GM12878 (cell line): Measurements from ENCODE around the gene DTWD2. TPM values are rescaled to one million over a fixed set of nuclear protein-coding genes. Genes with fewer than 3 reads are reported as not detected.

Experiments used
- ATAC-seq: fragments of 200-7000 bp; cut with Tn5 transposase; 3 replicates; pipeline ENCODE4 v1.9.1; 2020; ENCODE audit warnings: mild to moderate bottlenecking, moderate library complexity
- BruUV-seq: library from RNA; stranded (reverse); fragments of 400-500 nt; replicated peaks from 2 replicates; lab custom pipeline; 2021; lab: Mats Ljungman, UMichigan
- CTCF ChIA-PET: fragments of 300-600 bp; sonication (Branson Sonifier 250); formaldehyde crosslinking; extraction: SDS; loops from one replicate; lab custom pipeline; 2021; ENCODE audit warnings: inconsistent platforms; lab: Yijun Ruan, JAX
- POLR2A ChIA-PET: fragments of 350-600 bp; formaldehyde crosslinking; extraction: SDS; loops from one replicate; lab custom pipeline; 2021; ENCODE audit warnings: inconsistent platforms; lab: Charles Lee
- RAD21 ChIA-PET: fragments of 300-600 bp; sonication (Branson Sonifier 250); formaldehyde crosslinking; loops from one replicate; lab custom pipeline; 2023; ENCODE audit warnings: antibody characterized with exemption; ENCODE audit not compliant: unreplicated experiment; lab: Charles Lee
- SMC1A ChIA-PET: fragments of 300-600 bp; sonication (Branson Sonifier 250); formaldehyde crosslinking; loops from one replicate; lab custom pipeline; 2023; ENCODE audit not compliant: unreplicated experiment, uncharacterized antibody; lab: Charles Lee
- DNase-seq: peaks from one replicate; pipeline ENCODE4 v3.0.0-alpha.2; 2011; ENCODE audit warnings: low read depth, low spot score
- FAIRE-seq: peaks from 3 replicates; lab custom pipeline; 2011; peaks lifted over from hg19 to GRCh38; lab: Jason Lieb, UNC
- H2AFZ ChIP-seq: 2 replicates; pipeline ENCODE4 v1.6.0; 2011; ENCODE audit warnings: low read depth, low read length, control low read depth; ENCODE audit not compliant: control insufficient read depth
- H3K27ac ChIP-seq: 2 replicates; pipeline ENCODE4 v1.5.1; 2011; ENCODE audit warnings: control low read depth; ENCODE audit not compliant: control insufficient read depth, insufficient read depth
- H3K27me3 ChIP-seq, 2 experiments: replicated peaks in 1 of 2; 2 replicates each; pipeline versions ENCODE4 v1.6.0 to v1.6.1; 2011; ENCODE audit warnings: low read length in 1 of 2; ENCODE audit not compliant: control insufficient read depth in 2 of 2, insufficient read depth in 2 of 2
- H3K36me3 ChIP-seq, 2 experiments: 2 replicates each; pipeline ENCODE4 v1.5.1; 2011; ENCODE audit warnings: low read length in 1 of 2; ENCODE audit not compliant: control insufficient read depth in 2 of 2, insufficient read depth in 2 of 2
- H3K4me1 ChIP-seq: 2 replicates; pipeline ENCODE4 v1.6.1; 2011; ENCODE audit warnings: mild to moderate bottlenecking, low read length, moderate library complexity, mixed read lengths; ENCODE audit not compliant: control insufficient read depth, insufficient read depth
- H3K4me2 ChIP-seq: 2 replicates; pipeline ENCODE4 v1.6.0; 2011; ENCODE audit warnings: control low read depth; ENCODE audit not compliant: control insufficient read depth, insufficient read depth
- H3K4me3 ChIP-seq: fragments of 200-600 bp; sonication (generic); 2 replicates; pipeline ENCODE4 v1.5.1; 2016
- H3K79me2 ChIP-seq: 2 replicates; pipeline ENCODE4 v1.6.0; 2011; ENCODE audit warnings: low read length; ENCODE audit not compliant: control insufficient read depth, insufficient read depth
- H3K9ac ChIP-seq: 2 replicates; pipeline ENCODE4 v1.8.0; 2011; ENCODE audit warnings: low read length, control low read depth, mixed read lengths; ENCODE audit not compliant: control insufficient read depth, insufficient read depth
- H3K9me3 ChIP-seq: replicated peaks from 3 replicates; pipeline ENCODE4 v1.5.1; 2011; ENCODE audit warnings: mild to moderate bottlenecking, low read length; ENCODE audit not compliant: control insufficient read depth, insufficient read depth
- H4K20me1 ChIP-seq: 2 replicates; pipeline ENCODE4 v1.6.0; 2011; ENCODE audit not compliant: control insufficient read depth, insufficient read depth
- ATF7 ChIP-seq: fragments of 450-650 bp; IDR thresholded peaks from 2 replicates; pipeline ENCODE4 v1.6.1; 2016; ENCODE audit warnings: low read depth, mild to moderate bottlenecking
- IKZF1 ChIP-seq: fragments of 450-650 bp; conservative IDR thresholded peaks from 2 replicates; pipeline ENCODE4 v1.6.1; 2017; ENCODE audit warnings: antibody characterized with exemption, mild to moderate bottlenecking
- MEF2A ChIP-seq: IDR thresholded peaks from 2 replicates; pipeline ENCODE4 v1.6.1; 2011; ENCODE audit warnings: low read depth, mild to moderate bottlenecking, low read length, moderate library complexity; ENCODE audit not compliant: insufficient read depth
- POU2F2 ChIP-seq: IDR thresholded peaks from 3 replicates; pipeline ENCODE4 v1.6.1; 2011; ENCODE audit warnings: low read depth, mild to moderate bottlenecking, low read length, borderline replicate concordance
- RAD51 ChIP-seq: fragments of 450-650 bp; IDR thresholded peaks from 2 replicates; pipeline ENCODE4 v1.6.1; 2016; ENCODE audit warnings: moderate library complexity, mild to moderate bottlenecking, inconsistent platforms
- RFX5 ChIP-seq: IDR thresholded peaks from 2 replicates; pipeline ENCODE4 v1.6.1; 2011; ENCODE audit warnings: low read depth, low read length, improper control_type of control experiment
- ZZZ3 ChIP-seq: IDR thresholded peaks from 2 replicates; pipeline ENCODE4 v1.6.1; 2011; ENCODE audit warnings: low read depth; ENCODE audit not compliant: control insufficient read depth, insufficient read length
- WGBS: methylation state at CpG from one replicate; pipeline ENCODE4 v1.1.6; 2016; ENCODE audit warnings: low lambda C conversion rate; ENCODE audit not compliant: insufficient replicate concordance, insufficient coverage; ENCODE audit errors: missing lambda C conversion rate; 5-methylcytosine and 5-hydroxymethylcytosine counted together
- in situ Hi-C: fragments of 300-500 bp; cut with MboI; formaldehyde crosslinking; loops from 9 replicates; pipeline ENCODE4 v1.14.3; 2018; ENCODE audit warnings: mixed read lengths
- intact Hi-C: fragments of 100-400 bp; cut with micrococcal nuclease; formaldehyde crosslinking; loops from one replicate; pipeline ENCODE4 v1.14.2; 2022; ENCODE audit not compliant: unreplicated experiment
- polyA plus RNA-seq, 11 experiments: library from polyadenylated mRNA; depleted of rRNA in 4 of 11; unstranded in 6 of 11; stranded (reverse) in 5 of 11; fragments of >200 nt; fragmentation: Nextera tagmentation in 4 of 11; fragmentation: Illumina TruSeq in 1 of 11; extraction: Ambion mirVana in 4 of 11; extraction: Trizol in 1 of 11; gene quantifications; 1 replicate in 1 of 11; 2 replicates in 10 of 11; pipeline versions ENCODE4 v1.2.1 to v1.2.3, GENCODE V29; 2011 to 2016; ENCODE audit warnings: inconsistent platforms in 2 of 11, missing spikeins in 2 of 11, low read depth in 1 of 11
- total RNA-seq, 4 experiments: library from RNA; depleted of rRNA in 3 of 4; stranded (reverse); fragments of >200 nt in 3 of 4; fragmentation: Illumina TruSeq in 1 of 4; extraction: Trizol in 1 of 4; gene quantifications; 2 replicates each; pipeline versions ENCODE4 v1.2.1 to v1.2.3, GENCODE V29; 2013 to 2021
- TF ChIP-seq, protein P1 (sequence below): fragments of 450-650 bp; formaldehyde crosslinking; IDR thresholded peaks from 2 replicates; pipeline ENCODE4 v1.4.0; 2022; ENCODE audit warnings: mild to moderate bottlenecking, moderate library complexity
- TF ChIP-seq, protein P2 (sequence below): IDR thresholded peaks from 2 replicates; pipeline ENCODE4 v1.6.1; 2012; ENCODE audit warnings: mild to moderate bottlenecking, low read depth, low read length
- TF ChIP-seq, protein P3 (sequence below): fragments of 450-650 bp; IDR thresholded peaks from 2 replicates; pipeline ENCODE4 v1.6.1; 2017; ENCODE audit warnings: mild to moderate bottlenecking, low read depth, inconsistent platforms; ENCODE audit not compliant: poor library complexity, severe bottlenecking

Gene DTWD2
- total and polyA plus RNA-seq, 10 of the 15 experiments (the other 5 are each of a cell fraction or from before 2014, with no cell fraction given), result 0.93 to 8.4 (median 5.1) TPM

DNA sequence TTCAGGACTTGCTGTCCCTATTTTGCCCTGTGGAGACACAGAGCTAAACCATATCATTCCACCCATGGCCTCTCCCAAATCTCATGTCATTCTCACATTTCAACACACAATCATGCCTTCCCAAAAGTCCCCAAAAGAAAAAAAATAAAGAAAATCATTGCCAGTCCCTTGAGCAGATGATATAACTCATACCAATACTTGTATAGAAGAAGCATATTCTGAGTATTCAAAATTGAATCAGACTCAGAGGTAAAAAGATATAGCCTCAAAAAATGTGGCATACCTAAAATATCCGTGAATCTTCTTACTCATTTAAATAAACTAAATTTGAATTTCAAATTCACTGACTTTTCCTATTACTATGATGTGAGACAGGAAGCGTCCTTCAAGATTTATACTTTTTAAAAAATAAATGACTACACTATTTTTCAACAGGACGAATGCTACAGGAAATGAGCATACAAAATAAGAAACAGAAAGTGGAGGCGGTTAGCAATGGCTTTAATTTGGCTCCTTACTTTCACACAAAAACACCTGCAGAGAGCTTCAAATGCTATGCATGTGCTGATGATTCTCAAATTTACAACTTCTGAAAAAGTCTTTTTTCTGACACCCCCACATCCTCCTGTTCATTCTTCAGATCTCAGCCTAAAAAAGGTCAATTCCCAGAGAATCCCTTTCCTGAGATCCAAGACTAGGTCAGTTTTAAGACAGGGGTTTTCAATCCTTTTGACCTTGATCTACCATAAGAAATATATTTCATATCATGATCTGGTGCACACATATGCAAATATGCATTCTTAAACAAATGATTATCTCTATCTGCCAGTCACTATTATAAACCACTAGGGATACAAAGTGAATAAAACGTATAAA is 42.9 kb upstream of the DTWD2 start (continued):
- TF ChIP-seq, protein P1, sequence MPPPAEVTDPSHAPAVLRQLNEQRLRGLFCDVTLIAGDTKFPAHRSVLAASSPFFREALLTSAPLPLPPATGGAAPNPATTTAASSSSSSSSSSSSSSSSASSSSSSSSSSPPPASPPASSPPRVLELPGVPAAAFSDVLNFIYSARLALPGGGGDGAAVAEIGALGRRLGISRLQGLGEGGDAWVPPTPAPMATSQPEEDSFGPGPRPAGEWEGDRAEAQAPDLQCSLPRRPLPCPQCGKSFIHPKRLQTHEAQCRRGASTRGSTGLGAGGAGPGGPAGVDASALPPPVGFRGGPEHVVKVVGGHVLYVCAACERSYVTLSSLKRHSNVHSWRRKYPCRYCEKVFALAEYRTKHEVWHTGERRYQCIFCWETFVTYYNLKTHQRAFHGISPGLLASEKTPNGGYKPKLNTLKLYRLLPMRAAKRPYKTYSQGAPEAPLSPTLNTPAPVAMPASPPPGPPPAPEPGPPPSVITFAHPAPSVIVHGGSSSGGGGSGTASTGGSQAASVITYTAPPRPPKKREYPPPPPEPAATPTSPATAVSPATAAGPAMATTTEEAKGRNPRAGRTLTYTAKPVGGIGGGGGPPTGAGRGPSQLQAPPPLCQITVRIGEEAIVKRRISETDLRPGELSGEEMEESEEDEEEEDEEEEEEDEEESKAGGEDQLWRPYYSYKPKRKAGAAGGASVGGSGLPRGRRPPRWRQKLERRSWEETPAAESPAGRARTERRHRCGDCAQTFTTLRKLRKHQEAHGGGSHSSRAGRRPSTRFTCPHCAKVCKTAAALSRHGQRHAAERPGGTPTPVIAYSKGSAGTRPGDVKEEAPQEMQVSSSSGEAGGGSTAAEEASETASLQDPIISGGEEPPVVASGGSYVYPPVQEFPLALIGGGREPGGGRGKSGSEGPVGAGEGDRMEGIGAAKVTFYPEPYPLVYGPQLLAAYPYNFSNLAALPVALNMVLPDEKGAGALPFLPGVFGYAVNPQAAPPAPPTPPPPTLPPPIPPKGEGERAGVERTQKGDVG, result no peak
- TF ChIP-seq RAD51, result 0 out of 2 replicates have a peak, but pooled peaks have one; percentile 10
- peak; percentile 43 for TF ChIP-seq IKZF1
- TF ChIP-seq RFX5, result no peak
- peak; percentile 78; the same call in 2 of the 3 replicates for TF ChIP-seq POU2F2

DNA sequence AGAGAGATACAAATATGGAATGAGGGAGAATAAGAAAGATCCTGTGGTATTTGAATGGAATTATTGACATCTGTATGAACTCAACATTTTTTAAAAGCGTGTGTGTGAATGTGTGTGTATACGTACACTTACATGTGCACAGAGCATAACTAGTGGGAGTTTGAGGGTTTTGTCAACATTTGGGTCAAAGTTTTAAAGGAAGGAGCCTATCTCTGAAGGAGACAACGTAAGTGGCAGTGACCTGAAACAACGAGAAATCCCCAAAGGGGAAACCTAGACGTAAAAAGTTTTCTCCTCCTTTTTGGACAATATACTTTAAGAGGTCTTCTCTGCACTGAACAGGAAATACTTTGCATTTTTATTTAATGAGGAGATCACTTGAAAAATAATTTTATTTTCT is 40.2 kb upstream of the DTWD2 start:
- no peak overlapping the region for H3K9ac ChIP-seq
- FAIRE-seq (peak; percentile 27), DNase-seq (no peak), ATAC-seq (peak; percentile 3; the same call in 2 of the 3 replicates)
- ChIA-PET POLR2A (no interaction called here), RAD21 (interaction anchor here (0.6 to 1.0 kb wide), 3 partner anchors 9 to 383 kb away, joined by 3 read pairs; no protein-coding TSS in a partner anchor), CTCF (interaction anchor here (0.6 to 1.3 kb wide), 5 partner anchors 40 to 434 kb away, joined by 3 read pairs; partner anchors contain the start of gene DTWD2), SMC1A (interaction anchor here (1.0 to 2.3 kb wide), 3 partner anchors 20 to 312 kb away, joined by 3 to 10 read pairs (median 4); no protein-coding TSS in a partner anchor)
- no TSS peak for BruUV-seq
- no peaks in the 10 kb centered on the region; the same call in 1 of the 2 replicates for H3K79me2 ChIP-seq
- peaks cover 40% of the 10 kb centered on the region for H3K4me1 ChIP-seq
- peak overlapping the region; percentile 11; the same call in 1 of the 2 replicates for H3K4me2 ChIP-seq
- H3K4me3 ChIP-seq, result no peak overlapping the region
- peak overlapping the region; percentile 55 for H2AFZ ChIP-seq
- intact Hi-C loops, result loop anchor here (10.0 kb wide), 2 partner anchors 186 to 306 kb away; no protein-coding TSS in a partner anchor
- H3K9me3 ChIP-seq, result no peaks in the 10 kb centered on the region
- no peaks in the 10 kb centered on the region for H3K27me3 ChIP-seq
- in situ Hi-C loops, result no loop called here
- H4K20me1 ChIP-seq, result no peaks in the 10 kb centered on the region
- H3K27ac ChIP-seq, result no peak overlapping the region
- H3K36me3 ChIP-seq, result no peaks in the 10 kb centered on the region
- 79% methylated on average over 5 of the region's 5 CpGs for WGBS
- TF ChIP-seq ZZZ3 (no peak), MEF2A (no peak), ATF7 (no peak)
- TF ChIP-seq, protein P2, sequence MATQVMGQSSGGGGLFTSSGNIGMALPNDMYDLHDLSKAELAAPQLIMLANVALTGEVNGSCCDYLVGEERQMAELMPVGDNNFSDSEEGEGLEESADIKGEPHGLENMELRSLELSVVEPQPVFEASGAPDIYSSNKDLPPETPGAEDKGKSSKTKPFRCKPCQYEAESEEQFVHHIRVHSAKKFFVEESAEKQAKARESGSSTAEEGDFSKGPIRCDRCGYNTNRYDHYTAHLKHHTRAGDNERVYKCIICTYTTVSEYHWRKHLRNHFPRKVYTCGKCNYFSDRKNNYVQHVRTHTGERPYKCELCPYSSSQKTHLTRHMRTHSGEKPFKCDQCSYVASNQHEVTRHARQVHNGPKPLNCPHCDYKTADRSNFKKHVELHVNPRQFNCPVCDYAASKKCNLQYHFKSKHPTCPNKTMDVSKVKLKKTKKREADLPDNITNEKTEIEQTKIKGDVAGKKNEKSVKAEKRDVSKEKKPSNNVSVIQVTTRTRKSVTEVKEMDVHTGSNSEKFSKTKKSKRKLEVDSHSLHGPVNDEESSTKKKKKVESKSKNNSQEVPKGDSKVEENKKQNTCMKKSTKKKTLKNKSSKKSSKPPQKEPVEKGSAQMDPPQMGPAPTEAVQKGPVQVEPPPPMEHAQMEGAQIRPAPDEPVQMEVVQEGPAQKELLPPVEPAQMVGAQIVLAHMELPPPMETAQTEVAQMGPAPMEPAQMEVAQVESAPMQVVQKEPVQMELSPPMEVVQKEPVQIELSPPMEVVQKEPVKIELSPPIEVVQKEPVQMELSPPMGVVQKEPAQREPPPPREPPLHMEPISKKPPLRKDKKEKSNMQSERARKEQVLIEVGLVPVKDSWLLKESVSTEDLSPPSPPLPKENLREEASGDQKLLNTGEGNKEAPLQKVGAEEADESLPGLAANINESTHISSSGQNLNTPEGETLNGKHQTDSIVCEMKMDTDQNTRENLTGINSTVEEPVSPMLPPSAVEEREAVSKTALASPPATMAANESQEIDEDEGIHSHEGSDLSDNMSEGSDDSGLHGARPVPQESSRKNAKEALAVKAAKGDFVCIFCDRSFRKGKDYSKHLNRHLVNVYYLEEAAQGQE, result no peak
- TF ChIP-seq, protein P3, sequence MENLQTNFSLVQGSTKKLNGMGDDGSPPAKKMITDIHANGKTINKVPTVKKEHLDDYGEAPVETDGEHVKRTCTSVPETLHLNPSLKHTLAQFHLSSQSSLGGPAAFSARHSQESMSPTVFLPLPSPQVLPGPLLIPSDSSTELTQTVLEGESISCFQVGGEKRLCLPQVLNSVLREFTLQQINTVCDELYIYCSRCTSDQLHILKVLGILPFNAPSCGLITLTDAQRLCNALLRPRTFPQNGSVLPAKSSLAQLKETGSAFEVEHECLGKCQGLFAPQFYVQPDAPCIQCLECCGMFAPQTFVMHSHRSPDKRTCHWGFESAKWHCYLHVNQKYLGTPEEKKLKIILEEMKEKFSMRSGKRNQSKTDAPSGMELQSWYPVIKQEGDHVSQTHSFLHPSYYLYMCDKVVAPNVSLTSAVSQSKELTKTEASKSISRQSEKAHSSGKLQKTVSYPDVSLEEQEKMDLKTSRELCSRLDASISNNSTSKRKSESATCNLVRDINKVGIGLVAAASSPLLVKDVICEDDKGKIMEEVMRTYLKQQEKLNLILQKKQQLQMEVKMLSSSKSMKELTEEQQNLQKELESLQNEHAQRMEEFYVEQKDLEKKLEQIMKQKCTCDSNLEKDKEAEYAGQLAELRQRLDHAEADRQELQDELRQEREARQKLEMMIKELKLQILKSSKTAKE, result no peak
